GM12873 (cell line): ENCODE results near the gene PNMA8B.

Source experiments
- TF ChIP-seq, protein P1 (sequence below): IDR thresholded peaks from 2 replicates; pipeline ENCODE4 v1.5.1; 2012; ENCODE audit warnings: low read depth, mild to moderate bottlenecking, moderate library complexity, low read length, control low read depth; ENCODE audit not compliant: insufficient read depth; ENCODE audit errors: missing control alignments

The PNMA8B gene

DNA sequence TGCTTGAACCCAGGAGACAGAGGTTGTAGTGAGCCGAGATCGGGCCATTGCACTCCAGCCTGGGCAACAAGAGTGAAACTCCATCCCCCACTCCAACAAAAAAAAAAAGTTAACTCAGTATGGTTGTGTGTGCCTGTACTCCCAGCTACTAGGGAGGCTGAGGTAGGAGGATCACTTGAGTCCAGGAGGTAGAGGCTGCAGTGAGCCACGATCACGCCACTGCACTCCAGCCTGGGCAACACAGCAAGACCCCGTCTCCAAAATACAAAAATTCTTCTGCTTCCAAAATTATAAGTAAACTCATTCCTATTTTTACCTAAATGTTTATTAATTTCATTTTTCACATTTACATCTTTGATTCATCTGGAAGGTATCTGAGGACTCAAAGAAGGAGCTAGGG, 38.7 kb downstream of the PNMA8B start:
- TF ChIP-seq, protein P1, sequence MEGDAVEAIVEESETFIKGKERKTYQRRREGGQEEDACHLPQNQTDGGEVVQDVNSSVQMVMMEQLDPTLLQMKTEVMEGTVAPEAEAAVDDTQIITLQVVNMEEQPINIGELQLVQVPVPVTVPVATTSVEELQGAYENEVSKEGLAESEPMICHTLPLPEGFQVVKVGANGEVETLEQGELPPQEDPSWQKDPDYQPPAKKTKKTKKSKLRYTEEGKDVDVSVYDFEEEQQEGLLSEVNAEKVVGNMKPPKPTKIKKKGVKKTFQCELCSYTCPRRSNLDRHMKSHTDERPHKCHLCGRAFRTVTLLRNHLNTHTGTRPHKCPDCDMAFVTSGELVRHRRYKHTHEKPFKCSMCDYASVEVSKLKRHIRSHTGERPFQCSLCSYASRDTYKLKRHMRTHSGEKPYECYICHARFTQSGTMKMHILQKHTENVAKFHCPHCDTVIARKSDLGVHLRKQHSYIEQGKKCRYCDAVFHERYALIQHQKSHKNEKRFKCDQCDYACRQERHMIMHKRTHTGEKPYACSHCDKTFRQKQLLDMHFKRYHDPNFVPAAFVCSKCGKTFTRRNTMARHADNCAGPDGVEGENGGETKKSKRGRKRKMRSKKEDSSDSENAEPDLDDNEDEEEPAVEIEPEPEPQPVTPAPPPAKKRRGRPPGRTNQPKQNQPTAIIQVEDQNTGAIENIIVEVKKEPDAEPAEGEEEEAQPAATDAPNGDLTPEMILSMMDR, result no peak

- TF ChIP-seq, protein P1, result no peak
Observed at GRCh38 chr19:46454244-46454643, 41.4 kb downstream of the PNMA8B start.

DNA sequence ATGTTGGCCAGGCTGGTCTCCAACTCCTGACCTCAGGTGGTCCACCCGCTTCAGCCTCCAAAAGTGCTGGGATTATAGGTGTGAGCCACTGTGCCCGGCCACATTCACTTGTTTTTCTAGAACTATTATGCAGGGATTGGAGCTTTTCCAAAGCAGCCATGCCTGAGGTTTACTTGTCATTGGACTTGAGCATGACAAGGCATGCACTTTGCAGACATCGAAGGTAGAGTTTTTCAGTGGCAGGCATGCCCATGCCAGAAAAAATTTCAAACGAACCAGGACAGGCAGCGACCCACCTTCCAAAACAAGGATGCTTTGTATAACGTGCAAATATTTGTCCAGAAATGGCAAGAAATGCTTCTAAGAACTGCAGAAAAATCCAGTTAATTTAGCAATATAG, 42.0 kb downstream of the PNMA8B start:
- TF ChIP-seq, protein P1, result no peak

- TF ChIP-seq, protein P1, result no peak
Observed at GRCh38 chr19:46452186-46452585, 43.5 kb downstream of the PNMA8B start.

DNA sequence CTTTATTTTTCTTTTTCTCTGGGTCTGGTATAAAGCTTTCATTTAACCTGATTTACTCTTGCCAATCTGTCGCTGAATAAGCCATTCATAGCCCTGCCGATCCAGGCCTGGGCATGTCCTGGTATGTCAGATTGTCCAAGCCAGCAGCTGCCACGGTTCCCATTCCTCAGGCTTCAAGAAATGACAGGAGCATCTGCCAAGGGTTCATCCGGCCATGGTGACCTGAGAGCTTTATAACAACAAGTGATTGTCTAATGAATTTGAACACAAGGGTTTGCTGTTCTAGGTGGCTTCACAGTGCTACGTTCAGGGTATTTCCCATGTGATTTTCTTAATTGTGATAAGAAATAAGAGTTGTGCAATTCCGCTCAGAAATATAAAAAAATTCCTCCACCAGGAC, 44.3 kb downstream of the PNMA8B start:
- TF ChIP-seq, protein P1, result no peak

- TF ChIP-seq, protein P1, result no peak
Observed at GRCh38 chr19:46450737-46451136, 44.9 kb downstream of the PNMA8B start.

DNA sequence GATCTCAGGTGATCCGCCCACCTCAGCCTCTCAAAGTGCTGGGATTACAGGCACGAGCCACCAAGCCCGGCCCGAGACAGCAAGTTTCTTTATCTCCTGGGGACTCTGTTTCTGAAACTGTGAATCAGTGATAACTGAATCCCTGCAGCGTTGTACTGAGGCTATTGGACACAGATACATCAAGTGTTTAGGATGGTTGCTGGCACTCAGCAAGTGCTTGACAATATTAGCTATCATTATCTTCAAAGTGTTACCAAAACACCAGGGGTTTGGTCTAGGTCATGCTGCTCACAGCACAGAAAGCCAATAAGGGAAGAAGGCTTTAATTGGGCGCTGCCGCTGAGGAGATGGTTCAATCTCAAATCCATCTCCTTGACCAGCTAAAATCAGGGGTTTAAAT, 46.4 kb downstream of the PNMA8B start:
- TF ChIP-seq, protein P1, result no peak
